HG03108 (cell line): Measurements from ENCODE around the gene PPWD1.
"Not testable (repeated sequence)": the region's sequence is repeated elsewhere in the genome, so short reads cannot be mapped to it uniquely, and the experiment has no call there.

Source experiments
- ATAC-seq: cut with Tn5 transposase; IDR thresholded peaks from one replicate; pipeline ENCODE4 v1.9.1; 2021; ENCODE audit warnings: moderate library complexity; ENCODE audit not compliant: unreplicated experiment

The PPWD1 gene

GRCh38 chr5:65562731-65563701 is at the start of gene PPWD1, which contains the start of gene CENPK:
Gene PPWD1 (plus strand): TSS chr5:65563296. CDS start chr5:65563311, 15 bp downstream.
Gene CENPK (minus strand): TSS chr5:65563168. CDS start chr5:65554907, 8,261 bp downstream.
- peak; percentile 99 for ATAC-seq

GRCh38 chr5:65525726-65526125 is 37.4 kb upstream of the PPWD1 start:
- ATAC-seq = no peak

- no peak for ATAC-seq
Observed at GRCh38 chr5:65530904-65531303, 32.2 kb upstream of the PPWD1 start.

- no peak for ATAC-seq
Observed at GRCh38 chr5:65535529-65535987, 27.5 kb upstream of the PPWD1 start.

- no peak for ATAC-seq
Observed at GRCh38 chr5:65539827-65540226, 23.3 kb upstream of the PPWD1 start.

GRCh38 chr5:65544473-65544872 is 18.6 kb upstream of the PPWD1 start:
- ATAC-seq = no peak

GRCh38 chr5:65546141-65546540 is 17.0 kb upstream of the PPWD1 start:
- ATAC-seq = no peak

GRCh38 chr5:65548281-65548680 is 14.8 kb upstream of the PPWD1 start:
- no peak for ATAC-seq

- ATAC-seq = no peak
Observed at GRCh38 chr5:65553941-65554340, 9.2 kb upstream of the PPWD1 start.

- ATAC-seq = no peak
Observed at GRCh38 chr5:65555287-65555686, 7.8 kb upstream of the PPWD1 start.

GRCh38 chr5:65556181-65556580 is 6.9 kb upstream of the PPWD1 start:
- no peak for ATAC-seq

- no peak for ATAC-seq
Observed at GRCh38 chr5:65556718-65557117, 6.4 kb upstream of the PPWD1 start.

- no peak for ATAC-seq
Observed at GRCh38 chr5:65563777-65564176, 681 bp downstream of the PPWD1 start.

- ATAC-seq = no peak
Observed at GRCh38 chr5:65566505-65566904, 3.4 kb downstream of the PPWD1 start.

GRCh38 chr5:65570598-65571226 is 7.6 kb downstream of the PPWD1 start:
- ATAC-seq = no peak

- ATAC-seq = no peak
Observed at GRCh38 chr5:65577141-65577540, 14.0 kb downstream of the PPWD1 start.

GRCh38 chr5:65588694-65589093 is 25.6 kb downstream of the PPWD1 start:
- no peak for ATAC-seq

GRCh38 chr5:65601761-65602160 is 38.7 kb downstream of the PPWD1 start:
- ATAC-seq = not testable (repeated sequence)

- ATAC-seq = no peak
Observed at GRCh38 chr5:65611524-65611923, 48.4 kb downstream of the PPWD1 start.

- ATAC-seq = no peak
Observed at GRCh38 chr5:65612298-65612907, 49.3 kb downstream of the PPWD1 start.

GRCh38 chr5:65620021-65620420 is 56.9 kb downstream of the PPWD1 start:
- no peak for ATAC-seq
